MCF 10A (cell line): ENCODE data around the gene STOX2. TPM values are rescaled to one million over a fixed set of nuclear protein-coding genes. Genes with fewer than 3 reads are reported as not detected.
"Not testable (repeated sequence)": the region's sequence is repeated elsewhere in the genome, so short reads cannot be mapped to it uniquely, and the experiment has no call there.

ENCODE experiments used
- BruUV-seq: library from RNA; stranded (reverse); fragments of 400-500 nt; replicated peaks from 2 replicates; lab custom pipeline; 2021; lab: Mats Ljungman, UMichigan
- CTCF ChIA-PET: fragments of 300-600 bp; sonication (Branson Sonifier 250); formaldehyde crosslinking; extraction: SDS; loops from one replicate; lab custom pipeline; 2021; ENCODE audit warnings: antibody characterized with exemption, inconsistent platforms; lab: Yijun Ruan, JAX
- POLR2A ChIA-PET: fragments of 300-600, 350-650 bp; sonication (Branson Sonifier 250); formaldehyde crosslinking; extraction: SDS; loops from one replicate; lab custom pipeline; 2020; ENCODE audit warnings: antibody characterized with exemption, inconsistent platforms; lab: Yijun Ruan, JAX
- DNase-seq: peaks from one replicate; pipeline ENCODE4 v3.0.0-alpha.2; 2018; ENCODE audit not compliant: unreplicated experiment
- H3K27ac Mint-ChIP-seq: one replicate; pipeline ENCODE4 v1.8.0; 2022; ENCODE audit warnings: mild to moderate bottlenecking, low read depth, mixed read lengths; ENCODE audit not compliant: unreplicated experiment
- H3K27me3 Mint-ChIP-seq: one replicate; pipeline ENCODE4 v1.8.0; 2022; ENCODE audit warnings: mixed read lengths; ENCODE audit not compliant: insufficient read depth, unreplicated experiment
- H3K36me3 Mint-ChIP-seq: one replicate; pipeline ENCODE4 v1.8.0; 2022; ENCODE audit warnings: mild to moderate bottlenecking, moderate library complexity, mixed read lengths; ENCODE audit not compliant: insufficient read depth, unreplicated experiment
- H3K4me1 Mint-ChIP-seq: one replicate; pipeline ENCODE4 v1.8.0; 2022; ENCODE audit warnings: mixed read lengths; ENCODE audit not compliant: insufficient read depth, unreplicated experiment
- H3K4me3 Mint-ChIP-seq: one replicate; pipeline ENCODE4 v1.8.0; 2022; ENCODE audit warnings: mild to moderate bottlenecking, moderate library complexity, mixed read lengths; ENCODE audit not compliant: unreplicated experiment
- H3K9me3 Mint-ChIP-seq: one replicate; pipeline ENCODE4 v1.8.0; 2022; ENCODE audit warnings: mixed read lengths; ENCODE audit not compliant: unreplicated experiment
- intact Hi-C: fragments of 100-400 bp; cut with micrococcal nuclease; formaldehyde crosslinking; loops from 2 replicates; pipeline ENCODE4 v1.14.1; 2022
- total RNA-seq: library from RNA; stranded (reverse); gene quantifications from 2 replicates; pipeline ENCODE4 v1.2.3, GENCODE V29; 2022
- TF ChIP-seq, protein P1 (sequence below): fragments of 200-600 bp; IDR thresholded peaks from one replicate; pipeline ENCODE4 v1.8.0; 2022; ENCODE audit warnings: antibody characterized with exemption, mild to moderate bottlenecking; ENCODE audit not compliant: unreplicated experiment

The STOX2 gene
- total RNA-seq, 1 experiment from 2014 or later, result 1.1 TPM

DNA sequence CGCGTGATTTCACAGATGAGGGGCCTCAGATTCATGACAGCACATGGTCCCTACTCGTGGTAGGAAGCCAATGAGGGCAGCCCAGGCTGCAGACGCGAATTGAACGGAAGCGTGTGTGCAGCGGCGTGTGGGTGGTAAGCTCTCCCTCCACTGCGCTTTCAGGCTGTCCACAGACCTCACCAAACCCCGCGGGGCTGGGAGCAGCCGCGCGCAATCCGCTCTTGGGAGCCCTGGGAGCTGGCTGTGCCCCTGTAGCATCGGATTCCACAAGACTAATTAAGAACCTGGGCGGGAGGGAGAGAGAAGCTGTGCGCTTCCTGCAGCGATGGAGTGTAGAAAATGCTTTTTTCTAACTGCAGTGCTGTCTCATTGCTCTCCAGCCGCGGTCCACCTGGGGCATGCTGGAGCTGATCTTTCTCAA, 134.9 kb downstream of the STOX2 start:
- POLR2A ChIA-PET, result no interaction called here
- H3K27me3 Mint-ChIP-seq, result peaks cover 30% of the 10 kb centered on the region

DNA sequence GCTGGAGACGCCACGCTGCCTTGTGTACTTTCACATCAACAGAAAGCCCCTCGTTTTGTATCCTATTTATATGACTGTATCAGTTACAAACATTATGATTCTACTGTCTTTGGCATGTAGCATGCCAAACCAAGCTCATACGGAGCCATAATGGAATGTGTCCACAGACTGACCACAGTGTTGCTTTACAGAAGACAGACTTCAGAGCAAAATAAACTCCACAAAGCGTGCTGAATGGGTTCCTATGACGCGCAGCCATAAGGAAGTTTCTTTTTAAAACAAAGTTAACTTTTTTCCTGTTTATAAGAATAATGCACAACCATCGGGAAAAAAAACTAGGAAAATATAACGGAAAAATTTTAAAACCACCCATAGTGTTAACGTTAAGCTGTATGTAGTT, 136.0 kb downstream of the STOX2 start:
- POLR2A ChIA-PET, result interaction anchor here (0.5 kb wide), 1 partner anchor 38 kb away, joined by 3 read pairs; no protein-coding TSS in a partner anchor
- H3K4me1 Mint-ChIP-seq, result no peaks in the 10 kb centered on the region

More for the DNA sequence above, 134.9 kb downstream of the STOX2 start:
- intact Hi-C loops, result no loop called here
- BruUV-seq, result no TSS peak
- Mint-ChIP-seq H3K36me3 (no peaks in the 10 kb centered on the region), H3K4me3 (no peak overlapping the region), H3K9me3 (no peaks in the 10 kb centered on the region), H3K4me1 (no peaks in the 10 kb centered on the region), H3K27ac (no peak overlapping the region)
- TF ChIP-seq, protein P1, sequence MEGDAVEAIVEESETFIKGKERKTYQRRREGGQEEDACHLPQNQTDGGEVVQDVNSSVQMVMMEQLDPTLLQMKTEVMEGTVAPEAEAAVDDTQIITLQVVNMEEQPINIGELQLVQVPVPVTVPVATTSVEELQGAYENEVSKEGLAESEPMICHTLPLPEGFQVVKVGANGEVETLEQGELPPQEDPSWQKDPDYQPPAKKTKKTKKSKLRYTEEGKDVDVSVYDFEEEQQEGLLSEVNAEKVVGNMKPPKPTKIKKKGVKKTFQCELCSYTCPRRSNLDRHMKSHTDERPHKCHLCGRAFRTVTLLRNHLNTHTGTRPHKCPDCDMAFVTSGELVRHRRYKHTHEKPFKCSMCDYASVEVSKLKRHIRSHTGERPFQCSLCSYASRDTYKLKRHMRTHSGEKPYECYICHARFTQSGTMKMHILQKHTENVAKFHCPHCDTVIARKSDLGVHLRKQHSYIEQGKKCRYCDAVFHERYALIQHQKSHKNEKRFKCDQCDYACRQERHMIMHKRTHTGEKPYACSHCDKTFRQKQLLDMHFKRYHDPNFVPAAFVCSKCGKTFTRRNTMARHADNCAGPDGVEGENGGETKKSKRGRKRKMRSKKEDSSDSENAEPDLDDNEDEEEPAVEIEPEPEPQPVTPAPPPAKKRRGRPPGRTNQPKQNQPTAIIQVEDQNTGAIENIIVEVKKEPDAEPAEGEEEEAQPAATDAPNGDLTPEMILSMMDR, result no peak
- DNase-seq, result no peak
- CTCF ChIA-PET, result interaction anchor here (0.6 to 0.8 kb wide), 2 partner anchors 12 to 962 kb away, joined by 3 read pairs; no protein-coding TSS in a partner anchor

DNA sequence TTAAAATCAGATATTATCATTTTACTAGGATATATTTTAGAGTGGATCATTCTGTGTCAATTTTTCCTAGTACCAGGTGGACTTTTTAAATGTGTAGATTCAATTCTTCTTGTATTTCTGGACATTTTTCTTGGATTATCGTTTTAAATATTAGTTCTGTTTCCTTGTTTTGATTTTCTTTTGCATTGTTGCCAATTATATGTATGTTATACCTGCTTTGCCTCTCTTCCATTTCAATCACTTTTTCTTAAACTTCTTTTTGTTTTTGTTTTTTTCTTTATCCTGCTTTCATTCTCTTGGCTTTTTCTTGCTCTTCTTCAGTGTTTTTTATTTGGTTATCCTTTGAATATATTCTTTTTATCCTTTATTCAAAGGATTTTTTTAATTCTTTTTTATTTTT, 141.0 kb downstream of the STOX2 start:
- intact Hi-C loops, result no loop called here
- Mint-ChIP-seq H3K27ac (no peak overlapping the region), H3K27me3 (no peaks in the 10 kb centered on the region), H3K4me3 (no peak overlapping the region), H3K4me1 (no peaks in the 10 kb centered on the region), H3K9me3 (peaks cover 10% of the 10 kb centered on the region), H3K36me3 (no peaks in the 10 kb centered on the region)
- TF ChIP-seq, protein P1, result no peak
- no peak for DNase-seq
- ChIA-PET CTCF (no interaction called here), POLR2A (no interaction called here)
- no TSS peak for BruUV-seq

More for the DNA sequence above, 136.0 kb downstream of the STOX2 start:
- peaks cover 30% of the 10 kb centered on the region for H3K27me3 Mint-ChIP-seq
- no peak overlapping the region for H3K27ac Mint-ChIP-seq
- TF ChIP-seq, protein P1, result no peak
- no peak for DNase-seq
- no peaks in the 10 kb centered on the region for H3K36me3 Mint-ChIP-seq
- no TSS peak for BruUV-seq
- intact Hi-C loops, result no loop called here
- CTCF ChIA-PET, result no interaction called here
- H3K4me3 Mint-ChIP-seq, result no peak overlapping the region
- no peaks in the 10 kb centered on the region for H3K9me3 Mint-ChIP-seq

DNA sequence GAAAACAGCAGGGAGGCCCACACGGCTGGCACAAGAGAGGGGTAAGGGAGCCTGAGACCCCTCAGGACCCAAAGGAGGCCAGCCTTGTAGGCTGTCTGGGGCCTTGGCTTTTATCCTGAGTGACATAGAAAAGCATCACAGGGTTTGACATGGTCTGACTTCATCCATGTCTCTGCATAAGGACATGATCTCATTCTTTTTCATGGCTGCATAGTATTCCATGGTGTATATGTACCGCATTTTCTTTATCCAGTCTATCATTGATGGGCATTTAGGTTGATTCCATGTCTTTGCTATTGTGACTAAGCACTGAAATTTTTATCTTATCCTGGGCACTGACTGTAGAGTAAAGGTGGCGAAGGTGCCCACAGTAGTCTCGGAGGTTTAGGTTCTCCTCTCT, 146.2 kb downstream of the STOX2 start:
- BruUV-seq, H3K9me3 Mint-ChIP-seq, intact Hi-C loops, H3K4me1 Mint-ChIP-seq, H3K27me3 Mint-ChIP-seq, H3K27ac Mint-ChIP-seq, DNase-seq, CTCF ChIA-PET, H3K4me3 Mint-ChIP-seq, H3K36me3 Mint-ChIP-seq: not testable (repeated sequence)
- POLR2A ChIA-PET, result interaction anchor here (0.6 kb wide), 1 partner anchor 197 kb away, joined by 3 read pairs; no protein-coding TSS in a partner anchor
